ENCODE results near the gene AP3S2.
A peak's percentile ranks its signal among the peaks of the same experiment; 100 is the strongest.
"Not testable (repeated sequence)": the region's sequence is repeated elsewhere in the genome, so short reads cannot be mapped to it uniquely, and the experiment has no call there.

Gene AP3S2

DNA sequence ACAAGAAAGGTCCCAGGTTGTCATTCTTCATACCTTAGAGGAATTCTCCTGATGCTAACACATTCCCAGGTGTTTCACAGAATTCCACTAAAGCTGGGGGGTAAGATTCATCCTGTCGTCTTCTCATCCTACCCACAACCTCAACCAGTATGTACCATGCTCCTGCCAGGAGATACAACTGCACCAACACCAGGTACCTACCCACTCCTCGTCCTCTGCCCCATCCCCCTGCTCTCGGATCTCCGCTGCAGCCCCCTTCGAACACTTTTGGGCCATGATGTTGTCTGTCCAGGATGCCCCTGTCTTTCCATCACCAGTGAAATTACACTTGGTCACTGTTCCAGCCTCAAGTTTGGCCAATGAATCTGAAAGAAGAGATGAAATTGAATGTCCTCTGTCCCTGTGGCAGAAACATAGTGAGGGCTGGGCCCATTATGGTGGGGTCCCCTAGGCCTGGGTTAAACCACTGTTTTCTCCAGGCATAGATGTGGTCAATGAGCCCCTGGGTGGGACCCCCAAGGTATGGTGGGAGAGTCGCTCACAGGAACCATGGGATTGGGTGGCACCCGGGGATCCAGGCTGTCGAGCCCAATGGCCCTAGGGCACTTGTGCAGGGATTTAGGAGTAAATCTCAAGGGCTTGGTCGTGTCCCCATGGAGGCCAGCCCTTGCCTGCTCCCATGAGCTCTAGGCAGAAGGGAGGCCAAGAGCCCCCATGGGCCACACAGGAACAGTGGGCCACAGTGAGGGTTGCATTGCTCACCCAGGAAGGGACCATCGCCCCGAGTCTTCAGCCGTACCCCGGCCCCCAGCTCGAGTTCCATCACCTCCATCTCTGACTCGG lies 9.4 kb upstream of the AP3S2 start:
- DNase-seq (ENCODE audit: low spot score), result no peak

- no peak for DNase-seq (ENCODE audit: low spot score)
Measured at GRCh38 chr15:89900849-89901248, 7.1 kb upstream of the AP3S2 start.

- no peak for DNase-seq (ENCODE audit: low spot score)
Measured at GRCh38 chr15:89899951-89900567, 6.3 kb upstream of the AP3S2 start.

- no peak for DNase-seq (ENCODE audit: low spot score)
Measured at GRCh38 chr15:89899295-89899945, 5.6 kb upstream of the AP3S2 start.

- DNase-seq (ENCODE audit: low spot score), result peak; percentile 88
Measured at GRCh38 chr15:89898614-89899294, 5.0 kb upstream of the AP3S2 start.

- DNase-seq (ENCODE audit: low spot score), result no peak
Measured at GRCh38 chr15:89898146-89898545, 4.4 kb upstream of the AP3S2 start.

- no peak for DNase-seq (ENCODE audit: low spot score)
Measured at GRCh38 chr15:89893027-89893426, 767 bp downstream of the AP3S2 start.

DNA sequence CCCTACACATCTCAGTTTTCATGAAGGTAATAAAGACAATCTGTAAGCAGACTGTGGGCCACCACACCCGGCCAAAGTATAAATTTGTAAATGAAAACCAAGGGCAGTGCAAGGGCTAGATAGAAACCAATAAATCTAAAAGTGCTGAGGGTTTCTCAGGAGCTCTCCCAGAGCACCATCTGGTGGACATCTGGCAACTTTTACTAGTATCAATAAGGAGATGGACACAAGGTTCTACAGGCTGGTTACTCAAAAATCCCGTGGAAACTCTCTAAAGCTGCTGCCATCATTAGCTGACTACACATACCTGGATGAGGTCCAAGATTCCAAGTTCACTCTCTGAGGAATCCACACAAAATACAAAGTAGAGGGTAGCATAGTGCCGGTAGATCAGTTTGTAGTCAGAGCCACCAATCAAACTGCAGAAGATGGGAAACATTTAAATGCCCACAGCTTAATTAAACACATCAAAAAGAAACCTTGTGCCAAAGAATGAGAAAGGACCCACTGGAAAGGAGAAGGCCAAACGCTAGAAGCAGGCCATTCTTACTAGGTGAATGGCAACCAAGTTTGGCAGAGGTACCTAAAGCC lies 5.5 kb downstream of the AP3S2 start:
- peak; percentile 31 for DNase-seq (ENCODE audit: low spot score)

DNA sequence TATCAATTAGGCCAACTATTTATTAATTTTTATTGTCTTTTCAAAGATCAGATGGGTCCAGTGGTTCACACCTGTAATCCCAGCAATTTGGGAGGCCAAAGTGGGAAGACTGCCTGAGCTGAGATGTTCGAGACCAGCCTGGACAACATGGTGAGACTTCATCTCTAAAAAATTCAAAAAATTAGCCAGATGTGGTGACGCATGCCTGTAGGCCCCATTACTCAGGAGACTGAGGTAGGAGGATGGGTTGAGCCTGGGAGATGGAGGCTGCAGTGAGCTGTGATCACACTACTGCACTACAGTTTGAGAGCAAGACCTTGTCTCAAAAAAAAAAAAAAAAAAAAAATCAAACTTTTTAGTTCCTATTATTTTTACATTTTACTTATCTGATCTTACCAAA lies 8.2 kb downstream of the AP3S2 start:
- DNase-seq (ENCODE audit: low spot score), result no peak

DNA sequence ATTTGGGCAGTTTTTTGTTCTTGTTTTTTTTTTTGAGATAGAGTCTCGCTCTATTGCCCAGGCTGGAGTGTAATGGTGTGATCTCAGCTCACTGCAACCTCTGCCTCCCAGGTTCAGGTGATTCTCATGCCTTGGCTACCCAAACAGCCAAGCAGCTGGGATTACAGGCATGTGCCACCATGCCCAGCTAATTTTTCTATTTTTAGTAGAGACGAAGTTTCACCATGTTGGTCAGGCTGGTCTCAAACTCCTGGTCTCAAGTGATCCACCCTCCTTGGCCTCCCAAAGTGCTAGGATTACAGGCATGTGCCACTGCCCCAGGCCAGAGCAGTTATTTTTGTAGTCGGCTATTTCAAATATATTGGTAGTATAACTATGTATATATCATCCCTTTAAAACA lies 8.6 kb downstream of the AP3S2 start:
- DNase-seq (ENCODE audit: low spot score), result not testable (repeated sequence)

GRCh38 chr15:89883518-89883917 lies 10.3 kb downstream of the AP3S2 start:
- no peak for DNase-seq (ENCODE audit: low spot score)

- no peak for DNase-seq (ENCODE audit: low spot score)
Measured at GRCh38 chr15:89880727-89881126, 13.1 kb downstream of the AP3S2 start.

GRCh38 chr15:89878323-89878722 lies 15.5 kb downstream of the AP3S2 start:
- DNase-seq (ENCODE audit: low spot score), result no peak

DNA sequence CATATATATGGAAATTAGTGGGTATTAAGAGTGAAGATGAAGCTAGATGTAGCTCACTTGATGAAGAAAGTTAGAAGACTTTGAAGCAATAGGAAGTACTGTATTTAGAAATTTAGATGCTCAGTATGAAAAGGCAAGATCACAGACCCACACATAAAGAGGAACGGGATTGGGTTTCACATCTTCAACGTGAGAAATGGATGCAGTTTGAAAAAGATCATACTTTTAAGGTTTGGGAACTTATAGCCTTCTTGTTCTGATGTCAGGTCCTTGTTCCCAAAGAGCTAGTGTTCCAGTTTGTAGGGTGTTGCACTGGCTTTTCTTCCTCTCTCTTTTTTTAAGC lies 16.7 kb downstream of the AP3S2 start:
- DNase-seq (ENCODE audit: low spot score), result no peak

GRCh38 chr15:89876396-89877082 lies 17.3 kb downstream of the AP3S2 start:
- no peak for DNase-seq (ENCODE audit: low spot score)

DNA sequence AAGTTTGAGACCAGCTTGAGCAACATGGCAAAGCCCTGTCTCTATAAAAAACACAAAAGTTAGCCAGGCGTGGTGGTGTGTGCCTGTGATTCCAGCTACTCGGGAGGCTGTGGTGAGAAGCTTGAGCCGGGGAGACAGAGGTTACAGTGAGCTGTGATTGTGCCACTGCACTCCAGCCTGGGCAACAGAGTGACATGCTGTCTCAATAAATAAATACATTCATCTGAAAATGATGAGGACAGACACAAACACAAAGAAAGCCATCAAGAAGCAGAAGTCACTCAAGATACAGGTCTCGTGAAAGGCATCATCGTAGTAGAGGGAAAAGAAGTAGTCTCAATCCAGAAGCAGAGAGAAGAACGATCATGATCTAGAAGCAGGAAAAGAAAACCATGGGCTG lies 18.1 kb downstream of the AP3S2 start:
- DNase-seq (ENCODE audit: low spot score), result no peak

- peak; percentile 86 for DNase-seq (ENCODE audit: low spot score)
Measured at GRCh38 chr15:89874926-89875564, 18.7 kb downstream of the AP3S2 start.

DNA sequence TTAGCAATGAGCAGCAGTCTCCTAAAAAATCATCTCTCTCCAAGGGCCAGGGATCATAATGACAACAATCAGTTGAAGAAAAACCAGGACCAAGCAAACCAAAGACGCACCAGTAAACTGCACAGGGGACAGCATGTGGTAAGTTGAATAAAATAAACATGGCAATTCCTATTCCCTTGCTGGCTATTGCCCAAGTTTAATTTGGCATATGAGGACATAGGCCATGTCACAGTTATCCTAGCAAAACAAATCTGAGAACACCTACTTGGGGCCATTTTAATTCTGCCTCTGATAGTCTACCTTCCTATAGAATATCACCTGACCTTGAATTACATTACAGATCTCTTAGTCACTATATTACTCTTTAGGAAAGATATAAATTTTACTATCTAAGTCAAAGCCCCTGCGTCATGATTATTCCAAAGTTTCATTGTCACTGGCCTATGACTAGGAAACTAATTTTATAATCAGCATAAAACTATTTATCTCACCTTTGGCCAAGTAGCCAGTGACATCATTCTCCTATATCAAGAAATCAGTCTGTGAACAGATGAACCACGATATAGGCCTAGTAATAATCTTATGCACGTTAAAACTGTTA lies 23.0 kb downstream of the AP3S2 start:
- DNase-seq (ENCODE audit: low spot score), result no peak

GRCh38 chr15:89870006-89870405 lies 23.8 kb downstream of the AP3S2 start:
- no peak for DNase-seq (ENCODE audit: low spot score)

GRCh38 chr15:89869490-89869889 lies 24.3 kb downstream of the AP3S2 start:
- DNase-seq (ENCODE audit: low spot score), result not testable (repeated sequence)

All from HuH-7.5 (cell line).